HepG2 (cell line): ENCODE measurements around the gene COL18A1.

Experiments used
- EZH2 ChIP-seq: conservative IDR thresholded peaks from 2 replicates; pipeline ENCODE4 v1.6.1; 2012; ENCODE audit warnings: mild to moderate bottlenecking, low read depth, low read length, moderate library complexity
- GTF3A ChIP-seq: sonication (generic); formaldehyde crosslinking; conservative IDR thresholded peaks from 2 replicates; pipeline ENCODE4 v1.4.0; 2020; ENCODE audit warnings: mild to moderate bottlenecking, missing genetic modification reagents
- HOXA9 ChIP-seq: sonication (generic); formaldehyde crosslinking; IDR thresholded peaks from 2 replicates; pipeline ENCODE4 v1.8.1; 2022; ENCODE audit warnings: missing genetic modification reagents, mild to moderate bottlenecking, moderate library complexity, borderline replicate concordance
- JUNB ChIP-seq: sonication (generic); formaldehyde crosslinking; IDR thresholded peaks from 2 replicates; pipeline ENCODE4 v1.8.0; 2022; ENCODE audit warnings: missing genetic modification reagents, mild to moderate bottlenecking, borderline replicate concordance
- KAT2B ChIP-seq: fragments of 150-350 bp; IDR thresholded peaks from 2 replicates; pipeline ENCODE4 v1.6.1; 2014; ENCODE audit warnings: low read depth, low read length, borderline replicate concordance
- POLR2A ChIP-seq, 2 experiments: IDR thresholded peaks; 2 replicates each; pipeline ENCODE4 v1.6.1; 2011; ENCODE audit warnings: low read depth in 2 of 2, low read length in 2 of 2, mild to moderate bottlenecking in 1 of 2, moderate library complexity in 1 of 2; ENCODE audit not compliant: insufficient read depth in 1 of 2
- ZNF546 ChIP-seq: sonication (generic); formaldehyde crosslinking; conservative IDR thresholded peaks from 2 replicates; pipeline ENCODE4 v1.8.1; 2023; ENCODE audit warnings: mild to moderate bottlenecking, missing genetic modification reagents
- ZZZ3 ChIP-seq: sonication (generic); formaldehyde crosslinking; IDR thresholded peaks from 2 replicates; pipeline ENCODE4 v1.4.0; 2020; ENCODE audit warnings: missing genetic modification reagents, mild to moderate bottlenecking, borderline replicate concordance
- TF ChIP-seq, protein P1 (sequence below), 2 experiments: fragments of 450-650 bp in 1 of 2; sonication (generic) in 1 of 2; formaldehyde crosslinking in 1 of 2; IDR thresholded peaks; 2 replicates each; pipeline versions ENCODE4 v1.6.1 to v1.8.0; 2016 to 2022; ENCODE audit warnings: antibody characterized with exemption in 1 of 2, mild to moderate bottlenecking in 1 of 2, missing genetic modification reagents in 1 of 2
- TF ChIP-seq, protein P2 (sequence below): sonication (generic); formaldehyde crosslinking; IDR thresholded peaks from 2 replicates; pipeline ENCODE4 v1.5.0; 2020; ENCODE audit warnings: mild to moderate bottlenecking, missing genetic modification reagents, moderate library complexity
- TF ChIP-seq, protein P3 (sequence below): IDR thresholded peaks from 2 replicates; pipeline ENCODE4 v1.6.1; 2012; ENCODE audit warnings: inconsistent platforms
- TF ChIP-seq, protein P4 (sequence below): sonication (generic); formaldehyde crosslinking; IDR thresholded peaks from 2 replicates; pipeline ENCODE4 v1.8.1; 2023; ENCODE audit warnings: mild to moderate bottlenecking, inconsistent platforms, moderate library complexity, missing genetic modification reagents, borderline replicate concordance

DNA sequence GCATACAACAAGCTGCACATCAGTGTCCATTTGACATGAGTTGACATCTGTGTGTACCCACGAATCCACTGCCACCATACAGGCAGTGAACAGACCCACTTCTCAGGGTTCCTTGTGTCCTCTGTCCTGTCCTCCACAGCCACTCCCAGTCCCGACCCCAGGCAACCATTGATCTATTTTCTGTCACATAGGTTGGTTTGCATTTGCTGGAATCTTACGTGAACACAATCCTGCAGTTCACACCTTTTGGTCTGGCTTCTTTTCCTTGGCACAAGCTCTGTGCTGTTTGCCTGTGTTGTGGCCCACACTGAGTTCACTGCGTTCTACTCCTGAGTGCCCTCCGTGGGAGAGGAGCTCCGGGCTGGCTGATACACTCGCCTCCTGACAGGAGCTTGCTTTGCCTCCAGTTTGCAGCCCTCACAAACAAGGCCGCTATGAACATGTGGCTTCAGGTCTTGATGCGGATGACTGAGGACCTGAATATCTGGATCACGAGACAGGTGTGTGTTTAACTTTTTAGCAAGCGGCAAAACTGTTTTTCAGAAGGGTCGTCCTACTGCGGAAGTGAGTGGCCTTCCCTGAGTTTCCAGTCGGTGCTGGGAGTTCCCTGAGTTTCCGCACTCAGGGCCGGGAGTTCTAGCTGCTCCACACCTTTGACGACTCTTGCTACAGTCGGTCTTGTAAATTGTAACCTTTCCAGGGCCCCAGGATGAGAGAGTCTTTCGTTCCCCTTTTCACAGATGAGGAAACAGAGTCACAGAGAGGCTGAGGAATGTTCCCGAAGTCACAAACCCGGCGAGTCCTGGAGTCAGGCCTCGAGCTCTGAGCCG, 13.0 kb upstream of the COL18A1 start:
- TF ChIP-seq, protein P1, sequence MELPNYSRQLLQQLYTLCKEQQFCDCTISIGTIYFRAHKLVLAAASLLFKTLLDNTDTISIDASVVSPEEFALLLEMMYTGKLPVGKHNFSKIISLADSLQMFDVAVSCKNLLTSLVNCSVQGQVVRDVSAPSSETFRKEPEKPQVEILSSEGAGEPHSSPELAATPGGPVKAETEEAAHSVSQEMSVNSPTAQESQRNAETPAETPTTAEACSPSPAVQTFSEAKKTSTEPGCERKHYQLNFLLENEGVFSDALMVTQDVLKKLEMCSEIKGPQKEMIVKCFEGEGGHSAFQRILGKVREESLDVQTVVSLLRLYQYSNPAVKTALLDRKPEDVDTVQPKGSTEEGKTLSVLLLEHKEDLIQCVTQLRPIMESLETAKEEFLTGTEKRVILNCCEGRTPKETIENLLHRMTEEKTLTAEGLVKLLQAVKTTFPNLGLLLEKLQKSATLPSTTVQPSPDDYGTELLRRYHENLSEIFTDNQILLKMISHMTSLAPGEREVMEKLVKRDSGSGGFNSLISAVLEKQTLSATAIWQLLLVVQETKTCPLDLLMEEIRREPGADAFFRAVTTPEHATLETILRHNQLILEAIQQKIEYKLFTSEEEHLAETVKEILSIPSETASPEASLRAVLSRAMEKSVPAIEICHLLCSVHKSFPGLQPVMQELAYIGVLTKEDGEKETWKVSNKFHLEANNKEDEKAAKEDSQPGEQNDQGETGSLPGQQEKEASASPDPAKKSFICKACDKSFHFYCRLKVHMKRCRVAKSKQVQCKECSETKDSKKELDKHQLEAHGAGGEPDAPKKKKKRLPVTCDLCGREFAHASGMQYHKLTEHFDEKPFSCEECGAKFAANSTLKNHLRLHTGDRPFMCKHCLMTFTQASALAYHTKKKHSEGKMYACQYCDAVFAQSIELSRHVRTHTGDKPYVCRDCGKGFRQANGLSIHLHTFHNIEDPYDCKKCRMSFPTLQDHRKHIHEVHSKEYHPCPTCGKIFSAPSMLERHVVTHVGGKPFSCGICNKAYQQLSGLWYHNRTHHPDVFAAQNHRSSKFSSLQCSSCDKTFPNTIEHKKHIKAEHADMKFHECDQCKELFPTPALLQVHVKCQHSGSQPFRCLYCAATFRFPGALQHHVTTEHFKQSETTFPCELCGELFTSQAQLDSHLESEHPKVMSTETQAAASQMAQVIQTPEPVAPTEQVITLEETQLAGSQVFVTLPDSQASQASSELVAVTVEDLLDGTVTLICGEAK (IDR thresholded peaks at IDR 0.05): no peak
- TF ChIP-seq, protein P1 (CRISPR knock-in tag; IDR thresholded peaks at IDR 0.05): no peak
- no peak for TF ChIP-seq ZNF546 (CRISPR knock-in tag)
- no peak for TF ChIP-seq JUNB (CRISPR knock-in tag)
- TF ChIP-seq KAT2B: no peak
- TF ChIP-seq, protein P2, sequence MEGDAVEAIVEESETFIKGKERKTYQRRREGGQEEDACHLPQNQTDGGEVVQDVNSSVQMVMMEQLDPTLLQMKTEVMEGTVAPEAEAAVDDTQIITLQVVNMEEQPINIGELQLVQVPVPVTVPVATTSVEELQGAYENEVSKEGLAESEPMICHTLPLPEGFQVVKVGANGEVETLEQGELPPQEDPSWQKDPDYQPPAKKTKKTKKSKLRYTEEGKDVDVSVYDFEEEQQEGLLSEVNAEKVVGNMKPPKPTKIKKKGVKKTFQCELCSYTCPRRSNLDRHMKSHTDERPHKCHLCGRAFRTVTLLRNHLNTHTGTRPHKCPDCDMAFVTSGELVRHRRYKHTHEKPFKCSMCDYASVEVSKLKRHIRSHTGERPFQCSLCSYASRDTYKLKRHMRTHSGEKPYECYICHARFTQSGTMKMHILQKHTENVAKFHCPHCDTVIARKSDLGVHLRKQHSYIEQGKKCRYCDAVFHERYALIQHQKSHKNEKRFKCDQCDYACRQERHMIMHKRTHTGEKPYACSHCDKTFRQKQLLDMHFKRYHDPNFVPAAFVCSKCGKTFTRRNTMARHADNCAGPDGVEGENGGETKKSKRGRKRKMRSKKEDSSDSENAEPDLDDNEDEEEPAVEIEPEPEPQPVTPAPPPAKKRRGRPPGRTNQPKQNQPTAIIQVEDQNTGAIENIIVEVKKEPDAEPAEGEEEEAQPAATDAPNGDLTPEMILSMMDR: no peak
- TF ChIP-seq GTF3A: no peak
- TF ChIP-seq POLR2A (IDR thresholded peaks at IDR 0.05; ENCODE audit: insufficient read depth in 1 of 2, low read depth in 2 of 2, low read length in 2 of 2): no peak
- TF ChIP-seq, protein P3, sequence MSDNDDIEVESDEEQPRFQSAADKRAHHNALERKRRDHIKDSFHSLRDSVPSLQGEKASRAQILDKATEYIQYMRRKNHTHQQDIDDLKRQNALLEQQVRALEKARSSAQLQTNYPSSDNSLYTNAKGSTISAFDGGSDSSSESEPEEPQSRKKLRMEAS: no peak
- no peak for TF ChIP-seq ZZZ3
- TF ChIP-seq, protein P4, sequence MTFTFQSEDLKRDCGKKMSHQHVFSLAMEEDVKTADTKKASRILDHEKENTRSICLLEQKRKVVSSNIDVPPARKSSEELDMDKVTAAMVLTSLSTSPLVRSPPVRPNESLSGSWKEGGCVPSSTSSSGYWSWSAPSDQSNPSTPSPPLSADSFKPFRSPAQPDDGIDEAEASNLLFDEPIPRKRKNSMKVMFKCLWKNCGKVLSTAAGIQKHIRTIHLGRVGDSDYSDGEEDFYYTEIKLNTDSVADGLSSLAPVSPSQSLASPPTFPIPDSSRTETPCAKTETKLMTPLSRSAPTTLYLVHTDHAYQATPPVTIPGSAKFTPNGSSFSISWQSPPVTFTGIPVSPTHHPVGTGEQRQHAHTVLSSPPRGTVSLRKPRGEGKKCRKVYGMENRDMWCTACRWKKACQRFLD (CRISPR knock-in tag): no peak
- no peak for TF ChIP-seq EZH2
- no peak for TF ChIP-seq HOXA9
